ENCODE measurements around the gene TESMIN.

DNA sequence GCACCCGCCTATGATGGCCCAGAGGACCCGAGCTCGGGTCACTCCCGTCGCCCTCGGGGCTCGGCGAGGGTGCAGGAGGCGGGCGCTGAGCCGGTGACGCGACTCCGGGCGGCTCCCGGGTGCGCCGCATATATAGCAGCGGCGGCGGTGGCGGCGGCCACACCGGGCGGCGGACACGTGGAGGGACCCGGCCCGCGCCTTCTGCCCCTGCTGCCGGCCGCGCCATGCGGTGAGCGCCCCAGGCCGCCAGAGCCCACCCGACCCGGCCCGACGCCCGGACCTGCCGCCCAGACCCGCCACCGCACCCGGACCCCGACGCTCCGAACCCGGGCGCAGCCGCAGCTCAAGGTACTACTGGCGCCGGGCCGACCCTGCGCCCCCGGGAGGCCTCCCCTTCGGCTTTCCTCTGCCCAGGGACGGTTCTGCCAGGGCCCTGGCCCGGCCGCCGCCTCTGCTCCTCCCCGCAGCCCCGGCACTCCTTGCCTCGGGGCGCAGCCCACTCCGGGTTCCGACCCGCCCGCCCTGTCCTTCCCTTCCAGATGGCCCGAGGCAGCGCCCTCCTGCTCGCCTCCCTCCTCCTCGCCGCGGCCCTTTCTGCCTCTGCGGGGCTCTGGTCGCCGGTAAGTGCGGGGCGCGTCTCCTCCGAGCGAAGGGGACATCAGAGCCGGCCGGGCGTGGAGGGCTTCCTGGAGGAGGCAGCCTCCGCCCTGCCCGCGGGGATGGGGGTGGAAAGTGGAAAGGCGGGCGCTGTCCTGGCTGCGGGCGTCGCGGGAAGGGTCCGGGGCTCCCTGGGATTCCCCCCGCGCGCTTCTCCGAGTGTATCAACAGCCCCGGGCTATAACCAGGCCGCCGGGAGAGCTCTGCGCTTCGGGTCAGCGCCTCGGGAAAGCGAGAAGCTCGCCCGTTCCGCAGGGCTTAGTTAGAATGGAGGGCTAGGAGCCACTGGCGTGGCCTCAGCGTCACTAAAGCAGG, 66.6 kb downstream of the TESMIN start, which contains the start of gene GAL:
- TF ChIP-seq EZH2 (IDR thresholded peaks at IDR 0.05; ENCODE audit: insufficient read depth, poor library complexity, severe bottlenecking), result no peak
- TF ChIP-seq EZH2phosphoT487 (IDR thresholded peaks at IDR 0.05; ENCODE audit: insufficient read depth, low read depth), result no peak

Measured in GM23248 (cell line).